Measurements from ENCODE around the gene OR4D6.

DNA sequence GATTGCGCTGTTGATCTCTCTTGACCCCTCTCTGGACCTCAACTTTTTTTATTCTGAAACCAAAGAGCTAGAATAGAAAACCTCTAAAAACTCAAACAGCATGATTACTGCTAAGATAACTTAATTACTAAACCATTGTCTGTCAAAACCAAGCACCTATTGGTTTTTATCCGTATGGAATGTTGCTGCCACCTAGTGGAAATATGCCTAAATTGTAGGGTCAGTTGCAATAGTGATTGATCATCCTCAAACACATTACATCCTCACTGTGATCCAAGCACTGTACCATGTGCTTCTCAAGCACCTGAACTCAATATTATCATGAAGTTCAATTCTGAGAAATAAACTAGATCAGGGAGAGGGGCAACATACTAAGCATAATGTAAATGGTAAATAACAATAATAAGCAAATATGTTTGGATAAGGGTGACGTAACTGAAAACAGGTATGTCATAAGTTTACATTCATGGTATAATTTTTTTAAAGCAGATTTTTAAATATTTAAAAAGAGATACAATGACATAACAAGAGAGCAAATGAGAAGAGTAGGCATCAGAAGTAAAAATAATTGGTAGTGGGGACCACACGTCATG, 26.7 kb upstream of the OR4D6 start:
- TF ChIP-seq, protein P1, sequence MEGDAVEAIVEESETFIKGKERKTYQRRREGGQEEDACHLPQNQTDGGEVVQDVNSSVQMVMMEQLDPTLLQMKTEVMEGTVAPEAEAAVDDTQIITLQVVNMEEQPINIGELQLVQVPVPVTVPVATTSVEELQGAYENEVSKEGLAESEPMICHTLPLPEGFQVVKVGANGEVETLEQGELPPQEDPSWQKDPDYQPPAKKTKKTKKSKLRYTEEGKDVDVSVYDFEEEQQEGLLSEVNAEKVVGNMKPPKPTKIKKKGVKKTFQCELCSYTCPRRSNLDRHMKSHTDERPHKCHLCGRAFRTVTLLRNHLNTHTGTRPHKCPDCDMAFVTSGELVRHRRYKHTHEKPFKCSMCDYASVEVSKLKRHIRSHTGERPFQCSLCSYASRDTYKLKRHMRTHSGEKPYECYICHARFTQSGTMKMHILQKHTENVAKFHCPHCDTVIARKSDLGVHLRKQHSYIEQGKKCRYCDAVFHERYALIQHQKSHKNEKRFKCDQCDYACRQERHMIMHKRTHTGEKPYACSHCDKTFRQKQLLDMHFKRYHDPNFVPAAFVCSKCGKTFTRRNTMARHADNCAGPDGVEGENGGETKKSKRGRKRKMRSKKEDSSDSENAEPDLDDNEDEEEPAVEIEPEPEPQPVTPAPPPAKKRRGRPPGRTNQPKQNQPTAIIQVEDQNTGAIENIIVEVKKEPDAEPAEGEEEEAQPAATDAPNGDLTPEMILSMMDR (conservative IDR thresholded peaks at IDR 0.05 in 1 of 2, IDR thresholded peaks at IDR 0.05 in 1 of 2; ENCODE audit: extremely low read depth in 1 of 2, insufficient read depth in 1 of 2, low read depth in 1 of 2, low read length in 2 of 2) = peak; percentile 81 to 87
- no peak for TF ChIP-seq EZH2 (IDR thresholded peaks at IDR 0.05; ENCODE audit: borderline replicate concordance, low read length)
